ENCODE results near the gene KLHL3.

- TF ChIP-seq EZH2 (IDR thresholded peaks at IDR 0.05; ENCODE audit: borderline replicate concordance, low read length) (no peak), CTCF (IDR thresholded peaks at IDR 0.05; ENCODE audit: low read length) (no peak)
These were observed 5.8 kb upstream of the KLHL3 start for GRCh38 chr5:137741718-137742117.

Measured in OCI-LY1 (cell line).